Measurements from ENCODE around the gene DNAH5. TPM values are rescaled to one million over a fixed set of nuclear protein-coding genes. Genes with fewer than 3 reads are reported as not detected.

DNAH5 gene
- total RNA-seq, 1 experiment from 2014 or later = 9.7 TPM

DNA sequence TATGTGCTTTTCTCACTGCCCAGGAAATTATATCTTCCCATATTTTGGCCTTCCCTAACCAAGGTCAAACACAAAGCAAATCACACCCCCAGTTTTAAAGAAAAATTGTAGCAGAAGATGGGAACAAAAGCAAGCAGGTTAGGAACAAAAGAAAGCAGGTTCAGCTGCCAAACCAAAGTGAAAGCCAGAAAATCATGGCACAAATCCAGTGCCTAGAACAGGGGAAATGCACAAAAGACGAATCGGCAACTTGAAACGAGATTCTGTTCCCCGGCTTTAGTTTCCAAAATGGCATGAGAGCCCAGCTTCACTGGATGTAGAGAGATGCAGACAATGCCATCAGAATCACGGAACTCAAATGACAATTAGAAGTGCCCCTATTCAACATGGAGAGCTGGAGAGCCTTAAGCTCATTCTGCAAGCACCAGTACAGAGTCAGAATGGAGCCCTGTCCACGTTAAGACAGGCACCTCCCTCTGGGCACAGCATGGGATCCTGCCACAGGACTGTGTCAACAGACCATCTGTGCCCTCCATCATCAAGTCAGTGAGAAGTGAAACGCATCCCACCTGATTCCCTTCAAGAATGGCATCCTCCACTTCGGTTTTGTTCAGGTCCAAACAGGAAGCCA lies 13.8 kb downstream of the DNAH5 start:
- Histone ChIP-seq H3K4me3 (no peak overlapping the region), H4K20me1 (ENCODE audit: insufficient read depth) (no peaks in the 10 kb centered on the region), H2AFZ (no peak overlapping the region), H3K4me1 (replicated peaks; ENCODE audit: insufficient read depth) (no peaks in the 10 kb centered on the region), H3K79me2 (ENCODE audit: low read depth) (no peaks in the 10 kb centered on the region), H3K27ac (no peak overlapping the region), H3K27me3 (ENCODE audit: insufficient read depth, low read depth) (no peaks in the 10 kb centered on the region), H3K4me2 (no peak overlapping the region), H3K9me3 (ENCODE audit: insufficient read depth, low read depth) (0 out of 2 replicates have a peak, but pooled peaks cover 4% of the 10 kb centered on the region), H3K36me3 (ENCODE audit: low read depth) (no peaks in the 10 kb centered on the region), H3K9me2 (ENCODE audit: insufficient read depth) (no peaks in the 10 kb centered on the region), H3F3A (ENCODE audit: insufficient read depth, low read depth) (no peaks in the 10 kb centered on the region)
- ChIA-PET CTCF (no interaction called here), POLR2A (ENCODE audit: unreplicated experiment) (no interaction called here)
- TF ChIP-seq EZH2 (IDR thresholded peaks at IDR 0.05; ENCODE audit: low read depth) (no peak), CTCF (conservative IDR thresholded peaks at IDR 0.05) (no peak)
- no peak for DNase-seq
- intact Hi-C loops (cut with micrococcal nuclease; ENCODE audit: unreplicated experiment) = loop anchor here (2.0 kb wide), 1 partner anchor 14 kb away; the partner anchor contains the start of gene DNAH5
- no TSS peak for BruUV-seq (replicated peaks)

DNA sequence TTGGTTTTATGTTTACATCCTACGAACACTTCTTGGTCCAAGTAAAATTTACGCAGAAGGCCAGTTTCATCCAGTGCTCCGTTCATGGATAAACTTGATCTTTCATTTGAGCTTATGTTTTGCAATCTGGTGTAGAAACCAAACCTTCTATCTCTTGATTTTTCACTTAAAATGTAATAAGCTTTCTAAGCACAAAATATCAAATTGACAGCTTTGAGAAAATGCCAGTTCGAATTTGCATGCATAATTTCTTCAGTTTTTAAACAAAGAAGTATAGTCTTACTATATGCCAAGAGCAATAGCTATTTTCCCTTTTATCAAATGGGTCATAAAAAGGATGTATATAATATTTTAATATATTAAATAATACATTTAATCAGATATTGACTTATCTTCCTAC lies 17.8 kb downstream of the DNAH5 start:
- Histone ChIP-seq H3K36me3 (ENCODE audit: low read depth) (no peaks in the 10 kb centered on the region), H4K20me1 (ENCODE audit: insufficient read depth) (no peaks in the 10 kb centered on the region), H3K9me3 (ENCODE audit: insufficient read depth, low read depth) (no peaks in the 10 kb centered on the region), H3K79me2 (ENCODE audit: low read depth) (no peaks in the 10 kb centered on the region), H3K4me3 (no peak overlapping the region), H3K4me2 (no peak overlapping the region), H3K27ac (no peak overlapping the region), H3F3A (ENCODE audit: insufficient read depth, low read depth) (no peaks in the 10 kb centered on the region), H2AFZ (no peak overlapping the region), H3K4me1 (replicated peaks; ENCODE audit: insufficient read depth) (no peaks in the 10 kb centered on the region), H3K27me3 (ENCODE audit: insufficient read depth, low read depth) (no peaks in the 10 kb centered on the region), H3K9me2 (ENCODE audit: insufficient read depth) (no peaks in the 10 kb centered on the region)
- ChIA-PET CTCF (no interaction called here), POLR2A (ENCODE audit: unreplicated experiment) (interaction anchor here (0.6 kb wide), 1 partner anchor 49 kb away, joined by 12 read pairs; no protein-coding TSS in a partner anchor)
- TF ChIP-seq EZH2 (IDR thresholded peaks at IDR 0.05; ENCODE audit: low read depth) (no peak), CTCF (conservative IDR thresholded peaks at IDR 0.05) (no peak)
- DNase-seq = no peak
- no TSS peak for BruUV-seq (replicated peaks)
- intact Hi-C loops (cut with micrococcal nuclease; ENCODE audit: unreplicated experiment) = no loop called here

- CTCF ChIA-PET = no interaction called here
- no peak overlapping the region for H2AFZ ChIP-seq
- no peaks in the 10 kb centered on the region for H3K4me1 ChIP-seq (replicated peaks; ENCODE audit: insufficient read depth)
- no peak for DNase-seq
- H3K9me2 ChIP-seq (ENCODE audit: insufficient read depth) = no peaks in the 10 kb centered on the region
- POLR2A ChIA-PET (ENCODE audit: unreplicated experiment) = interaction anchor here (0.6 kb wide), 1 partner anchor 324 kb away, joined by 3 read pairs; no protein-coding TSS in a partner anchor
- no TSS peak for BruUV-seq (replicated peaks)
- H3F3A ChIP-seq (ENCODE audit: insufficient read depth, low read depth) = no peaks in the 10 kb centered on the region
- H3K9me3 ChIP-seq (ENCODE audit: insufficient read depth, low read depth) = no peaks in the 10 kb centered on the region
- no peak overlapping the region for H3K4me3 ChIP-seq
- H3K27ac ChIP-seq = no peak overlapping the region
- H3K4me2 ChIP-seq = no peak overlapping the region
- intact Hi-C loops (cut with micrococcal nuclease; ENCODE audit: unreplicated experiment) = no loop called here
- H3K36me3 ChIP-seq (ENCODE audit: low read depth) = no peaks in the 10 kb centered on the region
- TF ChIP-seq EZH2 (IDR thresholded peaks at IDR 0.05; ENCODE audit: low read depth) (no peak), CTCF (conservative IDR thresholded peaks at IDR 0.05) (no peak)
- H4K20me1 ChIP-seq (ENCODE audit: insufficient read depth) = no peaks in the 10 kb centered on the region
- no peaks in the 10 kb centered on the region for H3K27me3 ChIP-seq (ENCODE audit: insufficient read depth, low read depth)
- H3K79me2 ChIP-seq (ENCODE audit: low read depth) = no peaks in the 10 kb centered on the region
Observed at GRCh38 chr5:13921578-13921977, 22.9 kb downstream of the DNAH5 start.

Data from PC-9 (cell line).